ENCODE data around the gene STEAP4. TPM values are rescaled to one million over a fixed set of nuclear protein-coding genes. Genes with fewer than 3 reads are reported as not detected.

STEAP4 gene
- polyA plus RNA-seq, 2 of the 4 experiments (the other 2 are of a cell fraction): not detected

DNA sequence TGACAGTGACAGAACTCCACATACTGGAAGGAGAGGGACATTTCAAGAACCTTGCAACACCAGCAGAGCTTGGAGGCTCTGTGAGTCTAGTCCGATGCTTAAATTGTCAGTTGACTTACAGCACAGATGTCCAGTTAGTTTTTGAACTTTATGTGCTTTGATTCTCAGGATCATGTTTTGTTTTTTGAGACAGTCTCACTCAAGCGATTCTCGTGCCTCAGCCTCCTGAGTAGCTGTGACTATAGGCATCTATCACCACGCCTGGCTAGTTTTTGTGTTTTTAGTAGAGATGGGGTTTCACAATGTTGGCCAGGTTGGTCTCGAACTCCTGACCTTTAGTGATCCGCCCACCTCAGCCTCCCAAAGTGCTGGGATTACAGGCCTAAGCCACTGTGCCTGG lies 31.8 kb upstream of the STEAP4 start:
- TF ChIP-seq TP53 (CRISPR knock-in tag; IDR thresholded peaks at IDR 0.05) (no peak), JUN (IDR thresholded peaks at IDR 0.05) (no peak), PBX3 (IDR thresholded peaks at IDR 0.05) (no peak), CTCF (IDR thresholded peaks at IDR 0.05) (no peak), RFX5 (IDR thresholded peaks at IDR 0.05) (no peak), POLR2AphosphoS2 (conservative IDR thresholded peaks at IDR 0.05; ENCODE audit: low read length) (no peak), GATA3 (IDR thresholded peaks at IDR 0.05; ENCODE audit: borderline replicate concordance) (no peak), RAD21 (conservative IDR thresholded peaks at IDR 0.05 in 1 of 2, IDR thresholded peaks at IDR 0.05 in 1 of 2) (no peak), NFE2L2 (conservative IDR thresholded peaks at IDR 0.05; ENCODE audit: low read length) (no peak), NR3C1 (IDR thresholded peaks at IDR 0.05) (no peak)
- TF ChIP-seq, protein P1, sequence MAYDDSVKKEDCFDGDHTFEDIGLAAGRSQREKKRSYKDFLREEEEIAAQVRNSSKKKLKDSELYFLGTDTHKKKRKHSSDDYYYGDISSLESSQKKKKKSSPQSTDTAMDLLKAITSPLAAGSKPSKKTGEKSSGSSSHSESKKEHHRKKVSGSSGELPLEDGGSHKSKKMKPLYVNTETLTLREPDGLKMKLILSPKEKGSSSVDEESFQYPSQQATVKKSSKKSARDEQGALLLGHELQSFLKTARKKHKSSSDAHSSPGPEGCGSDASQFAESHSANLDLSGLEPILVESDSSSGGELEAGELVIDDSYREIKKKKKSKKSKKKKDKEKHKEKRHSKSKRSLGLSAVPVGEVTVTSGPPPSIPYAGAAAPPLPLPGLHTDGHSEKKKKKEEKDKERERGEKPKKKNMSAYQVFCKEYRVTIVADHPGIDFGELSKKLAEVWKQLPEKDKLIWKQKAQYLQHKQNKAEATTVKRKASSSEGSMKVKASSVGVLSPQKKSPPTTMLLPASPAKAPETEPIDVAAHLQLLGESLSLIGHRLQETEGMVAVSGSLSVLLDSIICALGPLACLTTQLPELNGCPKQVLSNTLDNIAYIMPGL (CRISPR knock-in tag; IDR thresholded peaks at IDR 0.05; ENCODE audit: borderline replicate concordance): no peak
- Histone ChIP-seq H3K4me2 (no peak overlapping the region), H3K4me1 (no peaks in the 10 kb centered on the region), H3K27ac (no peak overlapping the region), H3K4me3 (no peak overlapping the region), H3K9me3 (no peaks in the 10 kb centered on the region)
- FAIRE-seq: no peak
- WGBS (ENCODE audit: missing lambda C conversion rate): 16% methylated on average over 6 of the region's 6 CpGs
- ChIA-PET POLR2A (no interaction called here), CTCF (no interaction called here)
- ATAC-seq: no peak
- DNase-seq (ENCODE audit: low read depth in 1 of 2, low spot score in 1 of 2): no peak

DNA sequence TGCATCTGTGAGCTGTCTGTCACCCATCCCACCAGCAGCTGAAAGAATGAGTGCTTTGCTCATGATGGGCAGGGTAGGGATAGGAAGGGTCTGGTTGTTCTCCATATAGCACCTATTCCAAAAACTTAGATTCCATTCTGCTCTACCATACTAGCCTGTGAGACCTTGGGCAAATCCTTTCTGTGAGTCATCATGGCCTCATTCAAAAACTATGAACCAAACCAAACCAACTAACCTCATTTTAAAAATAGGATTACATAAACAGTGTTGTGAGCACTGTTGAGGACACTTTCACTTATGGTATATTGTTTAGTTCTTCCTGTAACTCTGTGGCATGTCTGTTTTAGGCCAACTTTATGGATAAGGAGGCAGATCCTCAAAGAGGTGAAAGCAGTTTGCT lies 30.9 kb upstream of the STEAP4 start:
- H3K4me2 ChIP-seq: no peak overlapping the region
- H3K4me1 ChIP-seq: no peaks in the 10 kb centered on the region
- ChIA-PET POLR2A (no interaction called here), CTCF (no interaction called here)
- no peak overlapping the region for H3K27ac ChIP-seq
- FAIRE-seq: no peak
- DNase-seq (ENCODE audit: low read depth in 1 of 2, low spot score in 1 of 2): no peak
- TF ChIP-seq FOSL2 (IDR thresholded peaks at IDR 0.05): no peak
- no peak for TF ChIP-seq FOSL2 (CRISPR knock-in tag; IDR thresholded peaks at IDR 0.05)
- TF ChIP-seq KDM1A (IDR thresholded peaks at IDR 0.05; ENCODE audit: low read depth): no peak
- TF ChIP-seq HOXB13 (CRISPR knock-in tag; IDR thresholded peaks at IDR 0.05; ENCODE audit: low read depth): no peak
- no peak for TF ChIP-seq GATA3 (IDR thresholded peaks at IDR 0.05; ENCODE audit: borderline replicate concordance)
- no peak for TF ChIP-seq TP53 (CRISPR knock-in tag; IDR thresholded peaks at IDR 0.05)
- no peaks in the 10 kb centered on the region for H3K9me3 ChIP-seq
- ATAC-seq: no peak
- no peak overlapping the region for H3K4me3 ChIP-seq

DNA sequence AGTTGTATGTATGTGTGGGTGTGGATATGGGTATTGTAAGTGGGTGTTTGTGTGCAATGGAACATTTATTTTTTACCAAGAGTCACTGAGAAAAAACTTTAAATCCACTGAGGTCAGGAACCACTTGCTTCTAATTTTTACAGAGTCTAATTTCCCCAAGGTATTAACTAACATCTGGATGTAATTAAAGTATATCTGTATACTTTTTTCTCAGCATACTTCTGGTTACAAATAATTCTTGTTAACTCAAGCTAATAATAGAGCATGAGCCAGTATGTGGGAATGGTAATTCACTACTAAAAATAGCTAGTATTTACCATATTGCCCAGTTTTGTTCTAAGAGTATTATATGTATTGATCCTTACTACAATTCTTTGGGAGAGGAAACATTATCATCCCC lies 24.6 kb upstream of the STEAP4 start:
- Histone ChIP-seq H3K9me3 (no peaks in the 10 kb centered on the region), H3K4me1 (no peaks in the 10 kb centered on the region), H3K4me3 (no peak overlapping the region), H3K4me2 (no peak overlapping the region), H3K27ac (no peak overlapping the region)
- TF ChIP-seq, protein P2, sequence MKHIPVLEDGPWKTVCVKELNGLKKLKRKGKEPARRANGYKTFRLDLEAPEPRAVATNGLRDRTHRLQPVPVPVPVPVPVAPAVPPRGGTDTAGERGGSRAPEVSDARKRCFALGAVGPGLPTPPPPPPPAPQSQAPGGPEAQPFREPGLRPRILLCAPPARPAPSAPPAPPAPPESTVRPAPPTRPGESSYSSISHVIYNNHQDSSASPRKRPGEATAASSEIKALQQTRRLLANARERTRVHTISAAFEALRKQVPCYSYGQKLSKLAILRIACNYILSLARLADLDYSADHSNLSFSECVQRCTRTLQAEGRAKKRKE (CRISPR knock-in tag; IDR thresholded peaks at IDR 0.05; ENCODE audit: low read depth): no peak
- no peak for TF ChIP-seq RNF2 (IDR thresholded peaks at IDR 0.05; ENCODE audit: borderline replicate concordance, low read depth)
- TF ChIP-seq, protein P3, sequence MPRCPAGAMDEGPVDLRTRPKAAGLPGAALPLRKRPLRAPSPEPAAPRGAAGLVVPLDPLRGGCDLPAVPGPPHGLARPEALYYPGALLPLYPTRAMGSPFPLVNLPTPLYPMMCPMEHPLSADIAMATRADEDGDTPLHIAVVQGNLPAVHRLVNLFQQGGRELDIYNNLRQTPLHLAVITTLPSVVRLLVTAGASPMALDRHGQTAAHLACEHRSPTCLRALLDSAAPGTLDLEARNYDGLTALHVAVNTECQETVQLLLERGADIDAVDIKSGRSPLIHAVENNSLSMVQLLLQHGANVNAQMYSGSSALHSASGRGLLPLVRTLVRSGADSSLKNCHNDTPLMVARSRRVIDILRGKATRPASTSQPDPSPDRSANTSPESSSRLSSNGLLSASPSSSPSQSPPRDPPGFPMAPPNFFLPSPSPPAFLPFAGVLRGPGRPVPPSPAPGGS (IDR thresholded peaks at IDR 0.05): no peak
- no peak for TF ChIP-seq ZNF302 (CRISPR knock-in tag; IDR thresholded peaks at IDR 0.05)
- TF ChIP-seq NR3C1 (IDR thresholded peaks at IDR 0.05): no peak
- TF ChIP-seq JUN (IDR thresholded peaks at IDR 0.05): no peak
- ChIA-PET POLR2A (no interaction called here), CTCF (interaction anchor here (0.6 kb wide), 1 partner anchor 16 kb away, joined by 3 read pairs; no protein-coding TSS in a partner anchor)
- DNase-seq (ENCODE audit: low read depth in 1 of 2, low spot score in 1 of 2) (no peak), FAIRE-seq (no peak), ATAC-seq (no peak)

Data from A549 (cell line).